DND-41 (cell line): Measurements from ENCODE around the gene FAM187B.

Experiments
- ATAC-seq: fragments of 200-7000 bp; cut with Tn5 transposase; 3 replicates; pipeline ENCODE4 v1.9.1; 2021; ENCODE audit warnings: low read depth; ENCODE audit not compliant: insufficient read depth
- DNase-seq: peaks from one replicate; pipeline ENCODE4 v3.0.0-alpha.2; 2020
- H2AFZ ChIP-seq: 2 replicates; pipeline ENCODE4 v1.6.0; 2012; ENCODE audit warnings: low read depth, low read length
- H3K27ac ChIP-seq: 2 replicates; pipeline ENCODE4 v1.5.1; 2012; ENCODE audit warnings: low read length, inconsistent platforms
- H3K27me3 ChIP-seq: fragments of 200-600 bp; sonication (generic); 2 replicates; pipeline ENCODE4 v1.6.0; 2012; ENCODE audit warnings: low read length, mild to moderate bottlenecking, inconsistent platforms; ENCODE audit not compliant: insufficient read depth, poor library complexity
- H3K36me3 ChIP-seq: 2 replicates; pipeline ENCODE4 v1.5.1; 2012; ENCODE audit warnings: low read length, inconsistent platforms; ENCODE audit not compliant: insufficient read depth
- H3K4me1 ChIP-seq: 2 replicates; pipeline ENCODE4 v1.5.1; 2012; ENCODE audit warnings: mild to moderate bottlenecking, low read length; ENCODE audit not compliant: insufficient read depth
- H3K4me2 ChIP-seq: 2 replicates; pipeline ENCODE4 v1.6.0; 2012; ENCODE audit warnings: mild to moderate bottlenecking, moderate library complexity, low read length, inconsistent platforms; ENCODE audit not compliant: insufficient read depth
- H3K4me3 ChIP-seq, 2 experiments: fragments of 200-600 bp in 1 of 2; shearing (Covaris generic) in 1 of 2; 2 replicates each; pipeline ENCODE4 v1.5.1; 2012 to 2016; ENCODE audit warnings: inconsistent platforms in 2 of 2, low read length in 2 of 2, mild to moderate bottlenecking in 2 of 2, low read depth in 1 of 2, moderate library complexity in 1 of 2
- H3K79me2 ChIP-seq: 2 replicates; pipeline ENCODE4 v1.6.0; 2012; ENCODE audit warnings: low read length, inconsistent platforms; ENCODE audit not compliant: insufficient read depth
- H3K9ac ChIP-seq: 2 replicates; pipeline ENCODE4 v1.6.0; 2012; ENCODE audit warnings: low read depth, mild to moderate bottlenecking, inconsistent platforms, low read length, moderate library complexity
- H3K9me3 ChIP-seq: 2 replicates; pipeline ENCODE4 v1.5.1; 2012; ENCODE audit warnings: low read length, moderate library complexity, mild to moderate bottlenecking, inconsistent platforms; ENCODE audit not compliant: insufficient read depth, severe bottlenecking
- H4K20me1 ChIP-seq: 2 replicates; pipeline ENCODE4 v1.6.0; 2012; ENCODE audit warnings: low read length; ENCODE audit not compliant: insufficient read depth
- EZH2 ChIP-seq: IDR thresholded peaks from 3 replicates; pipeline ENCODE4 v1.6.1; 2012; ENCODE audit warnings: borderline replicate concordance, low read depth, mild to moderate bottlenecking, moderate library complexity, low read length, inconsistent platforms; ENCODE audit not compliant: severe bottlenecking
- TF ChIP-seq, protein P1 (sequence below): IDR thresholded peaks from 2 replicates; pipeline ENCODE4 v1.5.1; 2012; ENCODE audit warnings: borderline replicate concordance, low read length, moderate library complexity, mild to moderate bottlenecking; ENCODE audit not compliant: poor library complexity, severe bottlenecking; ENCODE audit errors: extremely low read depth

The FAM187B gene

DNA sequence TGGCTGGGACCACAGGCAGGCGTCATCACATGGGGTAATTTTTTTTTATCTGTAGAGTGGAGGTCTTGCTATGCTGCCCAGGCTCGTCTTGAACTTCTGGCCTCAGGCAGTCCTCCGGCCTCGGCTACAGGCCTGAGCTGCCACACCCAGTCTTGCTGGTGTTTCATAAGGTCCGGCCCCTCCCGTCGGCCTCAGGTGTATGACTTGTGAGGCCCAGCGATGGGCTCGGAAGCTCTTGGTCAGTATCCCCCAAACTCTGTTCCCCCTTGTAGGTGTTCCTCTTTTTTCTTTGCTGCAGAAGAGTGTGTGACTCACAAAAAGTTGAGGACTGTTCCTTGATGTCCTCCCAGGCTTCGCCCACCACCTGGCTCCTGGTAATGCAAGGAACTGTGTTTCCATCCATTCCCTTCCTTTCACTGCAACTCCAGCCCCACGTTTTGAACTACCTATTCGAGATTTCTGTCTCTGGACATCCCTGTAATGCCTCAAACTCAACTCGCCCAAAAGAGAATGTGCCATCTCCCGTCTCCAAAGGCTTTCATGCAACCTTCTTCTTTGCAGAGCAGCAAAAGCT is 45.2 kb upstream of the FAM187B start:
- Histone ChIP-seq H2AFZ (no peak overlapping the region), H3K4me2 (no peak overlapping the region), H3K9ac (no peak overlapping the region), H3K79me2 (peaks cover 29% of the 10 kb centered on the region), H3K9me3 (no peaks in the 10 kb centered on the region), H3K27ac (no peak overlapping the region), H3K4me1 (peaks cover 20% of the 10 kb centered on the region), H3K36me3 (peaks cover 89% of the 10 kb centered on the region), H3K27me3 (no peaks in the 10 kb centered on the region), H4K20me1 (peaks cover 32% of the 10 kb centered on the region), H3K4me3 (no peak overlapping the region)
- ATAC-seq = no peak
- TF ChIP-seq, protein P1, sequence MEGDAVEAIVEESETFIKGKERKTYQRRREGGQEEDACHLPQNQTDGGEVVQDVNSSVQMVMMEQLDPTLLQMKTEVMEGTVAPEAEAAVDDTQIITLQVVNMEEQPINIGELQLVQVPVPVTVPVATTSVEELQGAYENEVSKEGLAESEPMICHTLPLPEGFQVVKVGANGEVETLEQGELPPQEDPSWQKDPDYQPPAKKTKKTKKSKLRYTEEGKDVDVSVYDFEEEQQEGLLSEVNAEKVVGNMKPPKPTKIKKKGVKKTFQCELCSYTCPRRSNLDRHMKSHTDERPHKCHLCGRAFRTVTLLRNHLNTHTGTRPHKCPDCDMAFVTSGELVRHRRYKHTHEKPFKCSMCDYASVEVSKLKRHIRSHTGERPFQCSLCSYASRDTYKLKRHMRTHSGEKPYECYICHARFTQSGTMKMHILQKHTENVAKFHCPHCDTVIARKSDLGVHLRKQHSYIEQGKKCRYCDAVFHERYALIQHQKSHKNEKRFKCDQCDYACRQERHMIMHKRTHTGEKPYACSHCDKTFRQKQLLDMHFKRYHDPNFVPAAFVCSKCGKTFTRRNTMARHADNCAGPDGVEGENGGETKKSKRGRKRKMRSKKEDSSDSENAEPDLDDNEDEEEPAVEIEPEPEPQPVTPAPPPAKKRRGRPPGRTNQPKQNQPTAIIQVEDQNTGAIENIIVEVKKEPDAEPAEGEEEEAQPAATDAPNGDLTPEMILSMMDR = no peak
- no peak for TF ChIP-seq EZH2
- no peak for DNase-seq

DNA sequence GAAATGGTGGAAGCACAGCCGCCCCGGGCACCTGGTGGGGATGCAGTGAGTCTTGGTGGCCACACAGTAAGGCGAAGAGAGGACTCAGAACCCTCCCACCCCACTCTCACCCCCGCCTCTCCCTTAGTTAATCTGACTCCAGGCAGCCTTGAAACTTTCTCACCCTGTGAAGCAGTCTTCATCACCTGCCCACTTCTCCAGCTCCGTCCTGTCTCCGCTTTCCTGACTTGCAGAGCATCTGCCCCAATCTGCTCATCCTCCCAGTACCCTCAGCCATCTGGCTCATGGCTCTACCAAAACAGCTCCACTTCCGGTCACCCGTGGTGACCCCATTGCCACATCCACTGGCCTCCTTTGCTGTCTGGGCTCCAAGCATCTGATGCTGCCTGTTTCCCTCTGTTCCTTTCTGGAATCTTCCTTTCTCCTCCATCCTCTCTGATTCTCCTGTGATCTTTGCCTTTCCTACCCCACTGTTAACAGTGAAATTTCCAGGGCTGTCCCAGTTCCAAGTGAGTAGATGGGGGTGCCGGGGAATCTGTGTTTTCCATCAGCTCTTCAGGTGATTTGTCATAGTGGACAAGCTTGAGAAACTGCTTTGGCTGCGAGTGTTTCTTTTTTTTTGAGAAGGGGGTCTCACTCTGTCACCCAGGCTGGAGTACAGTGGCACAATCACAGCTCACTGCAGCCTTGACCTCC is 44.6 kb upstream of the FAM187B start:
- Histone ChIP-seq H3K9ac (no peak overlapping the region), H2AFZ (no peak overlapping the region), H3K79me2 (peaks cover 29% of the 10 kb centered on the region), H3K27ac (no peak overlapping the region; the same call in 1 of the 2 replicates), H3K36me3 (peaks cover 82% of the 10 kb centered on the region), H4K20me1 (peaks cover 26% of the 10 kb centered on the region), H3K4me3 (no peak overlapping the region), H3K27me3 (no peaks in the 10 kb centered on the region), H3K4me2 (no peak overlapping the region), H3K4me1 (peaks cover 20% of the 10 kb centered on the region), H3K9me3 (no peaks in the 10 kb centered on the region)
- ATAC-seq (no peak), DNase-seq (no peak)
- TF ChIP-seq EZH2 = no peak
- TF ChIP-seq, protein P1 = no peak

DNA sequence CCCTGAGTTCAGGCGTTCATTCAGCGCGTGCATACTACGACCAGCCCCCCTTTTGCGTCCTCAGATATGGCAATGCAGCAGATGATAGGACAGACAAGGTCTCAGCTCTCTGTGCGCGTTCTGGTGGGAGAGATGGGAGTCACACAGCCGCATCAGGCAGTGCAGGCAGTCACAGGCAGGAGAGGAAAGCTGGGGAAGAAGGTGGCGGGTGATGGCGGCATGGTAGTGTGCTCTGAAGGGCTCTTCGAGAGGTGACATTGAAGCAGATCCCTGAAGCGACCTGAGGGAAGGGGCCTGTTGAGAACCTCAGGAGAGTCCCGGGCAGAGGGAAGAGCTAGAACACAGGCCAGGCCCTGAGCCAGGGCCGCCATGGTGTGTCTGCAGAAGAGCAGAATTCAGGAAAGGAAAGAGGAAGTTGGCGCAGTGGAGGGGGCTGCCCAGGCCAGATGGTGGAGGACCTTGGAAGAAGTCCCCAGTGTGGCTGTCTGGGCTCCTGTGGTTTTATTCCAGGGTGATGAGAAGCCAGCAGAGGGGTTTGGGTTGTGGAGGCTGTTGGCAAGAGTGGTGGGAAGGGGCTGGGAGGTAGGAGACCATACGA is 43.7 kb upstream of the FAM187B start:
- Histone ChIP-seq H3K4me3 (no peak overlapping the region), H3K27me3 (no peaks in the 10 kb centered on the region), H3K9me3 (no peaks in the 10 kb centered on the region), H3K27ac (no peak overlapping the region), H3K4me2 (no peak overlapping the region), H3K4me1 (peaks cover 20% of the 10 kb centered on the region), H2AFZ (no peak overlapping the region), H4K20me1 (peaks cover 22% of the 10 kb centered on the region), H3K79me2 (peaks cover 35% of the 10 kb centered on the region), H3K9ac (no peak overlapping the region), H3K36me3 (peaks cover 73% of the 10 kb centered on the region)
- DNase-seq = no peak
- no peak for TF ChIP-seq EZH2
- TF ChIP-seq, protein P1 = no peak
- ATAC-seq = no peak
